ENCODE results near the gene GRPEL1. TPM values are rescaled to one million over a fixed set of nuclear protein-coding genes. Genes with fewer than 3 reads are reported as not detected.
A peak's percentile ranks its signal among the peaks of the same experiment; 100 is the strongest.
"Not testable (repeated sequence)": the region's sequence is repeated elsewhere in the genome, so short reads cannot be mapped to it uniquely, and the experiment has no call there.

Gene GRPEL1
- total RNA-seq, 2 experiments from 2014 or later = 55.6 to 58.6 TPM

GRCh38 chr4:7103607-7104365 lies 35.9 kb upstream of the GRPEL1 start:
- H3K4me3 Mint-ChIP-seq = peak overlapping the region; percentile 84

GRCh38 chr4:7103031-7103606 lies 35.3 kb upstream of the GRPEL1 start:
- H3K27ac ChIP-seq (ENCODE audit: low read depth in 1 of 2, low read length in 2 of 2) = no peak overlapping the region
- H3K36me3 Mint-ChIP-seq (ENCODE audit: low read depth) = no peaks in the 10 kb centered on the region
- H3K4me3 Mint-ChIP-seq = peak overlapping the region; percentile 84
- H3K27ac Mint-ChIP-seq = peak overlapping the region; percentile 49
- H3K36me3 ChIP-seq (ENCODE audit: insufficient read depth, low read length) = no peaks in the 10 kb centered on the region
- peak overlapping the region; percentile 84 for H3K4me3 ChIP-seq (ENCODE audit: low read length)
- no peak for TF ChIP-seq CTCF (IDR thresholded peaks at IDR 0.05)
- CTCF ChIA-PET = interaction anchor here (1.1 to 2.1 kb wide), 3 partner anchors 32 to 60 kb away, joined by 4 to 6 read pairs (median 6); partner anchors contain the start of genes GRPEL1 and TADA2B
- H3K9me3 Mint-ChIP-seq = no peaks in the 10 kb centered on the region
- H3K4me1 ChIP-seq (ENCODE audit: insufficient read depth, low read length) = peaks cover 29% of the 10 kb centered on the region
- peak; percentile 65 to 91 (median 76) for DNase-seq
- POLR2A ChIA-PET = interaction anchor here (1.4 to 2.1 kb wide), 3 partner anchors 35 to 194 kb away, joined by 4 to 9 read pairs (median 5); partner anchors contain the start of genes GRPEL1 and TBC1D14
- H3K27me3 Mint-ChIP-seq = no peaks in the 10 kb centered on the region
- intact Hi-C loops (cut with DNase I, micrococcal nuclease) = loop anchor here in 1 of 2 experiments (5.0 to 10.0 kb wide), 3 partner anchors 526 to 842 kb away; partner anchors contain the start of gene MAN2B2
- H3K9me3 ChIP-seq (ENCODE audit: control insufficient read depth in 1 of 2, insufficient read depth in 1 of 2, low read length in 2 of 2) = no peaks in the 10 kb centered on the region
- peak; percentile 92 for ATAC-seq (ENCODE audit: poor library complexity)
- peaks cover 16% of the 10 kb centered on the region for H3K4me1 Mint-ChIP-seq (ENCODE audit: low read depth)
- H3K27me3 ChIP-seq (ENCODE audit: control insufficient read depth in 1 of 2, insufficient read depth in 2 of 2, low read length in 2 of 2) = no peaks in the 10 kb centered on the region

More at GRCh38 chr4:7103607-7104365, 35.9 kb upstream of the GRPEL1 start:
- Histone ChIP-seq H3K27me3 (ENCODE audit: control insufficient read depth in 1 of 2, insufficient read depth in 2 of 2, low read length in 2 of 2) (no peaks in the 10 kb centered on the region), H3K4me3 (ENCODE audit: low read length) (peak overlapping the region; percentile 84), H3K27ac (ENCODE audit: low read depth in 1 of 2, low read length in 2 of 2) (no peak overlapping the region), H3K9me3 (ENCODE audit: control insufficient read depth in 1 of 2, insufficient read depth in 1 of 2, low read length in 2 of 2) (no peaks in the 10 kb centered on the region), H3K36me3 (ENCODE audit: insufficient read depth, low read length) (no peaks in the 10 kb centered on the region), H3K4me1 (ENCODE audit: insufficient read depth, low read length) (peaks cover 29% of the 10 kb centered on the region)
- intact Hi-C loops (cut with DNase I, micrococcal nuclease) = loop anchor here in 1 of 2 experiments (5.0 to 10.0 kb wide), 3 partner anchors 526 to 841 kb away; partner anchors contain the start of gene MAN2B2
- Mint-ChIP-seq H3K27me3 (no peaks in the 10 kb centered on the region), H3K9me3 (no peaks in the 10 kb centered on the region), H3K36me3 (ENCODE audit: low read depth) (no peaks in the 10 kb centered on the region), H3K4me1 (ENCODE audit: low read depth) (peaks cover 16% of the 10 kb centered on the region), H3K27ac (peak overlapping the region; percentile 49)
- DNase-seq (no peak), ATAC-seq (ENCODE audit: poor library complexity) (no peak)
- ChIA-PET POLR2A (interaction anchor here (1.0 kb wide), 1 partner anchor 394 kb away, joined by 3 read pairs; the partner anchor contains the start of gene MRFAP1L1), CTCF (interaction anchor here (1.2 to 2.0 kb wide), 2 partner anchors 33 to 61 kb away, joined by 5 to 6 read pairs; partner anchors contain the start of gene TADA2B)
- TF ChIP-seq CTCF (IDR thresholded peaks at IDR 0.05) = no peak

- H3K4me1 Mint-ChIP-seq (ENCODE audit: low read depth) = peaks cover 16% of the 10 kb centered on the region
- CTCF ChIA-PET = interaction anchor here (1.1 to 2.1 kb wide), 4 partner anchors 22 to 59 kb away, joined by 3 to 6 read pairs (median 5); partner anchors contain the start of genes GRPEL1 and TADA2B
- peak overlapping the region; percentile 84 for H3K4me3 Mint-ChIP-seq
- peak overlapping the region; percentile 49 for H3K27ac Mint-ChIP-seq
- H3K36me3 ChIP-seq (ENCODE audit: insufficient read depth, low read length); H3K9me3 ChIP-seq (ENCODE audit: control insufficient read depth in 1 of 2, insufficient read depth in 1 of 2, low read length in 2 of 2); H3K9me3 Mint-ChIP-seq; H3K27ac ChIP-seq (ENCODE audit: low read depth in 1 of 2, low read length in 2 of 2); DNase-seq; H3K27me3 ChIP-seq (ENCODE audit: control insufficient read depth in 1 of 2, insufficient read depth in 2 of 2, low read length in 2 of 2); H3K36me3 Mint-ChIP-seq (ENCODE audit: low read depth); H3K27me3 Mint-ChIP-seq: not testable (repeated sequence)
- POLR2A ChIA-PET = interaction anchor here (0.9 to 2.1 kb wide), 6 partner anchors 12 to 461 kb away, joined by 3 to 9 read pairs (median 4); partner anchors contain the start of genes GRPEL1 and TBC1D14
- peak overlapping the region; percentile 84 for H3K4me3 ChIP-seq (ENCODE audit: low read length)
- H3K4me1 ChIP-seq (ENCODE audit: insufficient read depth, low read length) = peaks cover 29% of the 10 kb centered on the region
- ATAC-seq (ENCODE audit: poor library complexity) = peak; percentile 2
- intact Hi-C loops (cut with DNase I, micrococcal nuclease) = loop anchor here in 1 of 2 experiments (5.0 to 10.0 kb wide), 3 partner anchors 525 to 842 kb away; partner anchors contain the start of gene MAN2B2
Observed at GRCh38 chr4:7102516-7102909, 34.6 kb upstream of the GRPEL1 start.

Data from CD4-positive, alpha-beta T cell (primary cell).